HepG2 (cell line): Measurements from ENCODE around the gene KIZ. TPM values are rescaled to one million over a fixed set of nuclear protein-coding genes. Genes with fewer than 3 reads are reported as not detected.

Source experiments
- CEBPZ ChIP-seq: IDR thresholded peaks from 2 replicates; pipeline ENCODE4 v1.6.1; 2012; ENCODE audit warnings: low read length, improper control_type of control experiment
- GABPA ChIP-seq, 2 experiments: IDR thresholded peaks; 2 replicates each; pipeline ENCODE4 v1.6.1; 2011 to 2016; ENCODE audit warnings: low read depth in 2 of 2, low read length in 1 of 2, missing biosample characterization in 1 of 2, missing genetic modification characterization in 1 of 2
- HBP1 ChIP-seq: IDR thresholded peaks from 2 replicates; pipeline ENCODE4 v1.6.1; 2016; ENCODE audit warnings: low read depth, control low read depth
- HNF4G ChIP-seq, 2 experiments: sonication (generic) in 1 of 2; formaldehyde crosslinking in 1 of 2; IDR thresholded peaks; 2 replicates each; pipeline versions ENCODE4 v1.4.0 to v1.6.1; 2011 to 2020; ENCODE audit warnings: borderline replicate concordance in 2 of 2, low read depth in 2 of 2, mild to moderate bottlenecking in 2 of 2, low read length in 1 of 2, missing genetic modification reagents in 1 of 2, moderate library complexity in 1 of 2
- HOMEZ ChIP-seq: IDR thresholded peaks from 2 replicates; pipeline ENCODE4 v1.6.1; 2016; ENCODE audit warnings: low read depth
- MAFG ChIP-seq: sonication (generic); formaldehyde crosslinking; IDR thresholded peaks from 2 replicates; pipeline ENCODE4 v1.5.1; 2020; ENCODE audit warnings: mild to moderate bottlenecking, missing genetic modification reagents
- MAFK ChIP-seq, 2 experiments: IDR thresholded peaks in 1 of 2; conservative IDR thresholded peaks in 1 of 2; 2 replicates each; pipeline ENCODE4 v1.6.1; 2011; ENCODE audit warnings: improper control_type of control experiment in 2 of 2, low read length in 2 of 2
- MZF1 ChIP-seq: sonication (generic); formaldehyde crosslinking; IDR thresholded peaks from 2 replicates; pipeline ENCODE4 v1.8.1; 2023; ENCODE audit warnings: mild to moderate bottlenecking, missing genetic modification reagents, borderline replicate concordance
- SMARCE1 ChIP-seq: fragments of 450-650 bp; IDR thresholded peaks from 2 replicates; pipeline ENCODE4 v1.6.1; 2017; ENCODE audit warnings: borderline replicate concordance
- TERF1 ChIP-seq: sonication (generic); formaldehyde crosslinking; IDR thresholded peaks from 2 replicates; pipeline ENCODE4 v1.8.0; 2022; ENCODE audit warnings: mild to moderate bottlenecking, missing genetic modification reagents, moderate library complexity
- U2AF1 ChIP-seq: fragments of 200-400 bp; formaldehyde crosslinking; optimal IDR thresholded peaks from 2 replicates; pipeline ENCODE3; 2017; ENCODE audit warnings: mild to moderate bottlenecking, low read depth, low read length
- UBTF ChIP-seq: sonication (generic); formaldehyde crosslinking; IDR thresholded peaks from 2 replicates; pipeline ENCODE4 v1.4.0; 2020; ENCODE audit warnings: mild to moderate bottlenecking, missing genetic modification reagents
- ZNF367 ChIP-seq: sonication (generic); formaldehyde crosslinking; IDR thresholded peaks from 2 replicates; pipeline ENCODE4 v1.4.0; 2020; ENCODE audit warnings: missing genetic modification reagents, borderline replicate concordance
- ZNF552 ChIP-seq: sonication (generic); formaldehyde crosslinking; IDR thresholded peaks from 2 replicates; pipeline ENCODE4 v1.9.0; 2022; ENCODE audit warnings: missing genetic modification reagents, mild to moderate bottlenecking, borderline replicate concordance
- ZNF570 ChIP-seq: sonication (generic); formaldehyde crosslinking; IDR thresholded peaks from 2 replicates; pipeline ENCODE4 v1.4.0; 2020; ENCODE audit warnings: mild to moderate bottlenecking, missing genetic modification reagents, borderline replicate concordance
- ZNF768 ChIP-seq: sonication (generic); formaldehyde crosslinking; IDR thresholded peaks from 2 replicates; pipeline ENCODE4 v1.4.0; 2020; ENCODE audit warnings: missing genetic modification reagents
- polyA plus RNA-seq, 8 experiments: library from polyadenylated mRNA; depleted of rRNA in 3 of 8; stranded (reverse) in 7 of 8; unstranded in 1 of 8; fragments of >200 nt; fragmentation: Illumina TruSeq in 4 of 8; extraction: Trizol in 4 of 8; gene quantifications; 2 replicates each; pipeline versions ENCODE4 v1.2.1 to v1.2.3, GENCODE V29; 2011 to 2016; ENCODE audit warnings: low read depth in 4 of 8, missing spikeins in 1 of 8, mixed read lengths in 1 of 8; ENCODE audit not compliant: insufficient read depth in 1 of 8
- total RNA-seq, 5 experiments: library from RNA; depleted of rRNA; stranded (reverse); fragments of >200 nt; fragmentation: Illumina TruSeq; extraction: Trizol; gene quantifications; 2 replicates each; pipeline ENCODE4 v1.2.3, GENCODE V29; 2016; ENCODE audit warnings: low read depth in 1 of 5

The KIZ gene
- total and polyA plus RNA-seq, 2 of the 13 experiments (the other 11 are each of a cell fraction or from before 2014, with no cell fraction given) = 46.3 to 114 TPM

GRCh38 chr20:21238818-21239536 is 113.1 kb downstream of the KIZ start (continued):
- no peak for TF ChIP-seq U2AF1
- no peak for TF ChIP-seq MAFG (CRISPR knock-in tag)
- no peak for TF ChIP-seq ZNF570
- no peak for TF ChIP-seq ZNF552
- TF ChIP-seq SMARCE1 = no peak
- TF ChIP-seq MAFK (conservative IDR thresholded peaks at IDR 0.05 in 1 of 2, IDR thresholded peaks at IDR 0.05 in 1 of 2; ENCODE audit: low read length in 2 of 2) = peak; percentile 85 to 92
- 0 out of 2 replicates have a peak, but pooled peaks have one; percentile 36 for TF ChIP-seq ZNF768 (CRISPR knock-in tag)
- TF ChIP-seq TERF1 (CRISPR knock-in tag) = no peak
- TF ChIP-seq CEBPZ = no peak
- no peak for TF ChIP-seq MZF1 (CRISPR knock-in tag)
- no peak for TF ChIP-seq HOMEZ (CRISPR knock-in tag)
- TF ChIP-seq HNF4G (IDR thresholded peaks at IDR 0.05; ENCODE audit: borderline replicate concordance, low read depth, low read length) = no peak
- TF ChIP-seq HNF4G (CRISPR knock-in tag; IDR thresholded peaks at IDR 0.05; ENCODE audit: borderline replicate concordance, low read depth) = no peak
- no peak for TF ChIP-seq ZNF367 (CRISPR knock-in tag)
- TF ChIP-seq UBTF (CRISPR knock-in tag) = no peak
- no peak for TF ChIP-seq HBP1 (CRISPR knock-in tag)
- 0 out of 2 replicates have a peak, but pooled peaks have one; percentile 11 for TF ChIP-seq GABPA (IDR thresholded peaks at IDR 0.05; ENCODE audit: low read depth, low read length)
- TF ChIP-seq GABPA (CRISPR knock-in tag; IDR thresholded peaks at IDR 0.05; ENCODE audit: low read depth) = no peak
- TF ChIP-seq, all 625 proteins: peak for 4
